ENCODE measurements around the gene ZNF91.
"Not testable (repeated sequence)": the region's sequence is repeated elsewhere in the genome, so short reads cannot be mapped to it uniquely, and the experiment has no call there.

ZNF91 gene

GRCh38 chr19:23366031-23366430 is 29.2 kb downstream of the ZNF91 start:
- WGBS (ENCODE audit: insufficient coverage), result 95% methylated on average over 8 of the region's 18 CpGs
- H3K27ac ChIP-seq (ENCODE audit: insufficient read depth in 1 of 2, low read depth in 1 of 2, low read length in 2 of 2, poor library complexity in 1 of 2, severe bottlenecking in 2 of 2); CTCF ChIA-PET; H3K4me3 ChIP-seq (ENCODE audit: control insufficient read depth in 1 of 7, extremely low read depth in 1 of 7, insufficient read depth in 4 of 7, low read depth in 2 of 7, low read length in 6 of 7); H3K27me3 ChIP-seq (replicated peaks in 2 of 5; ENCODE audit: control insufficient read depth in 4 of 5, insufficient read depth in 5 of 5, low read length in 4 of 5); H3K4me1 ChIP-seq (ENCODE audit: control extremely low read depth in 1 of 4, control insufficient read depth in 4 of 4, insufficient read depth in 4 of 4, low read length in 3 of 4); DNase-seq; POLR2A ChIA-PET: not testable (repeated sequence)
- H3K9me3 ChIP-seq (ENCODE audit: control extremely low read depth in 1 of 5, control insufficient read depth in 4 of 5, insufficient read depth in 2 of 5, low read depth in 1 of 5, low read length in 4 of 5), result peaks cover 9 to 73% (median 32%) of the 10 kb centered on the region in 5 experiments
- peaks cover 26 to 71% (median 45%) of the 10 kb centered on the region in 4 experiments for H3K36me3 ChIP-seq (ENCODE audit: control insufficient read depth in 4 of 4, insufficient read depth in 4 of 4, low read length in 3 of 4)

- ChIA-PET CTCF (no interaction called here), POLR2A (no interaction called here)
- Histone ChIP-seq H3K4me3 (ENCODE audit: control insufficient read depth in 1 of 7, extremely low read depth in 1 of 7, insufficient read depth in 4 of 7, low read depth in 2 of 7, low read length in 6 of 7) (no peak overlapping the region), H3K27ac (ENCODE audit: insufficient read depth in 1 of 2, low read depth in 1 of 2, low read length in 2 of 2, poor library complexity in 1 of 2, severe bottlenecking in 2 of 2) (no peak overlapping the region), H3K27me3 (replicated peaks in 2 of 5; ENCODE audit: control insufficient read depth in 4 of 5, insufficient read depth in 5 of 5, low read length in 4 of 5) (no peaks in the 10 kb centered on the region), H3K9me3 (ENCODE audit: control extremely low read depth in 1 of 5, control insufficient read depth in 4 of 5, insufficient read depth in 2 of 5, low read depth in 1 of 5, low read length in 4 of 5) (peaks cover 9 to 68% (median 28%) of the 10 kb centered on the region in 5 experiments), H3K4me1 (ENCODE audit: control extremely low read depth in 1 of 4, control insufficient read depth in 4 of 4, insufficient read depth in 4 of 4, low read length in 3 of 4) (no peaks in the 10 kb centered on the region), H3K36me3 (ENCODE audit: control insufficient read depth in 4 of 4, insufficient read depth in 4 of 4, low read length in 3 of 4) (peaks cover 19 to 63% (median 37%) of the 10 kb centered on the region in 4 experiments)
- no peak for DNase-seq
- no CpG with 5 or more reads among the region's 3 CpGs for WGBS (ENCODE audit: insufficient coverage)
These were observed 30.0 kb downstream of the ZNF91 start for GRCh38 chr19:23365222-23365621.

- peaks cover 20 to 73% (median 37%) of the 10 kb centered on the region in 5 experiments for H3K9me3 ChIP-seq (ENCODE audit: control extremely low read depth in 1 of 5, control insufficient read depth in 4 of 5, insufficient read depth in 2 of 5, low read depth in 1 of 5, low read length in 4 of 5)
- peaks cover 15 to 44% (median 23%) of the 10 kb centered on the region in 4 experiments for H3K36me3 ChIP-seq (ENCODE audit: control insufficient read depth in 4 of 4, insufficient read depth in 4 of 4, low read length in 3 of 4)
- CTCF ChIA-PET; H3K27ac ChIP-seq (ENCODE audit: insufficient read depth in 1 of 2, low read depth in 1 of 2, low read length in 2 of 2, poor library complexity in 1 of 2, severe bottlenecking in 2 of 2); H3K4me1 ChIP-seq (ENCODE audit: control extremely low read depth in 1 of 4, control insufficient read depth in 4 of 4, insufficient read depth in 4 of 4, low read length in 3 of 4); H3K4me3 ChIP-seq (ENCODE audit: control insufficient read depth in 1 of 7, extremely low read depth in 1 of 7, insufficient read depth in 4 of 7, low read depth in 2 of 7, low read length in 6 of 7); DNase-seq; H3K27me3 ChIP-seq (replicated peaks in 2 of 5; ENCODE audit: control insufficient read depth in 4 of 5, insufficient read depth in 5 of 5, low read length in 4 of 5); POLR2A ChIA-PET: not testable (repeated sequence)
- WGBS (ENCODE audit: insufficient coverage), result no CpG with 5 or more reads among the region's 1 CpG
These were observed 33.4 kb downstream of the ZNF91 start for GRCh38 chr19:23361843-23362242.

GRCh38 chr19:23351806-23352205 is 43.5 kb downstream of the ZNF91 start:
- peak overlapping the region in 1 of 7 experiments; percentile 19 for H3K4me3 ChIP-seq (ENCODE audit: control insufficient read depth in 1 of 7, extremely low read depth in 1 of 7, insufficient read depth in 4 of 7, low read depth in 2 of 7, low read length in 6 of 7)
- WGBS (ENCODE audit: insufficient coverage), result 93% methylated on average over 4 of the region's 4 CpGs
- H3K36me3 ChIP-seq (ENCODE audit: control insufficient read depth in 4 of 4, insufficient read depth in 4 of 4, low read length in 3 of 4), result peaks cover 9 to 68% (median 29%) of the 10 kb centered on the region in 4 experiments
- H3K27ac ChIP-seq (ENCODE audit: insufficient read depth in 1 of 2, low read depth in 1 of 2, low read length in 2 of 2, poor library complexity in 1 of 2, severe bottlenecking in 2 of 2), result no peak overlapping the region
- H3K27me3 ChIP-seq (replicated peaks in 2 of 5; ENCODE audit: control insufficient read depth in 4 of 5, insufficient read depth in 5 of 5, low read length in 4 of 5), result no peaks in the 10 kb centered on the region
- peaks cover 10 to 94% (median 66%) of the 10 kb centered on the region in 5 experiments for H3K9me3 ChIP-seq (ENCODE audit: control extremely low read depth in 1 of 5, control insufficient read depth in 4 of 5, insufficient read depth in 2 of 5, low read depth in 1 of 5, low read length in 4 of 5)
- CTCF ChIA-PET, result no interaction called here
- H3K4me1 ChIP-seq (ENCODE audit: control extremely low read depth in 1 of 4, control insufficient read depth in 4 of 4, insufficient read depth in 4 of 4, low read length in 3 of 4), result no peaks in the 10 kb centered on the region
- no peak for DNase-seq
- POLR2A ChIA-PET, result no interaction called here

GRCh38 chr19:23346696-23347095 is 48.6 kb downstream of the ZNF91 start:
- DNase-seq, result no peak
- ChIA-PET CTCF (no interaction called here), POLR2A (no interaction called here)
- Histone ChIP-seq H3K4me1 (ENCODE audit: control extremely low read depth in 1 of 4, control insufficient read depth in 4 of 4, insufficient read depth in 4 of 4, low read length in 3 of 4) (no peaks in the 10 kb centered on the region), H3K27me3 (replicated peaks in 2 of 5; ENCODE audit: control insufficient read depth in 4 of 5, insufficient read depth in 5 of 5, low read length in 4 of 5) (no peaks in the 10 kb centered on the region), H3K9me3 (ENCODE audit: control extremely low read depth in 1 of 5, control insufficient read depth in 4 of 5, insufficient read depth in 2 of 5, low read depth in 1 of 5, low read length in 4 of 5) (peaks cover 15 to 91% (median 68%) of the 10 kb centered on the region in 5 experiments), H3K4me3 (ENCODE audit: control insufficient read depth in 1 of 7, extremely low read depth in 1 of 7, insufficient read depth in 4 of 7, low read depth in 2 of 7, low read length in 6 of 7) (peak overlapping the region in 1 of 7 experiments; percentile 28), H3K27ac (ENCODE audit: insufficient read depth in 1 of 2, low read depth in 1 of 2, low read length in 2 of 2, poor library complexity in 1 of 2, severe bottlenecking in 2 of 2) (no peak overlapping the region), H3K36me3 (ENCODE audit: control insufficient read depth in 4 of 4, insufficient read depth in 4 of 4, low read length in 3 of 4) (peaks cover 21 to 83% (median 41%) of the 10 kb centered on the region in 4 experiments)
- over 99% methylated on average over 6 of the region's 7 CpGs for WGBS (ENCODE audit: insufficient coverage)

- WGBS (ENCODE audit: insufficient coverage), result 94% methylated on average over 4 of the region's 4 CpGs
- peaks cover 21 to 78% (median 37%) of the 10 kb centered on the region in 4 experiments for H3K36me3 ChIP-seq (ENCODE audit: control insufficient read depth in 4 of 4, insufficient read depth in 4 of 4, low read length in 3 of 4)
- no peak overlapping the region for H3K27ac ChIP-seq (ENCODE audit: insufficient read depth in 1 of 2, low read depth in 1 of 2, low read length in 2 of 2, poor library complexity in 1 of 2, severe bottlenecking in 2 of 2)
- H3K4me1 ChIP-seq (ENCODE audit: control extremely low read depth in 1 of 4, control insufficient read depth in 4 of 4, insufficient read depth in 4 of 4, low read length in 3 of 4), result no peaks in the 10 kb centered on the region
- no peak for DNase-seq
- CTCF ChIA-PET, result no interaction called here
- no peak overlapping the region for H3K4me3 ChIP-seq (ENCODE audit: control insufficient read depth in 1 of 7, extremely low read depth in 1 of 7, insufficient read depth in 4 of 7, low read depth in 2 of 7, low read length in 6 of 7)
- peaks cover 13 to 91% (median 66%) of the 10 kb centered on the region in 5 experiments for H3K9me3 ChIP-seq (ENCODE audit: control extremely low read depth in 1 of 5, control insufficient read depth in 4 of 5, insufficient read depth in 2 of 5, low read depth in 1 of 5, low read length in 4 of 5)
- POLR2A ChIA-PET, result no interaction called here
- H3K27me3 ChIP-seq (replicated peaks in 2 of 5; ENCODE audit: control insufficient read depth in 4 of 5, insufficient read depth in 5 of 5, low read length in 4 of 5), result no peaks in the 10 kb centered on the region
These were observed 49.4 kb downstream of the ZNF91 start for GRCh38 chr19:23345838-23346237.

GRCh38 chr19:23343434-23344010 is 51.7 kb downstream of the ZNF91 start:
- Histone ChIP-seq H3K36me3 (ENCODE audit: control insufficient read depth in 4 of 4, insufficient read depth in 4 of 4, low read length in 3 of 4) (peaks cover 16 to 75% (median 31%) of the 10 kb centered on the region in 4 experiments), H3K4me3 (ENCODE audit: control insufficient read depth in 1 of 7, extremely low read depth in 1 of 7, insufficient read depth in 4 of 7, low read depth in 2 of 7, low read length in 6 of 7) (no peak overlapping the region), H3K9me3 (ENCODE audit: control extremely low read depth in 1 of 5, control insufficient read depth in 4 of 5, insufficient read depth in 2 of 5, low read depth in 1 of 5, low read length in 4 of 5) (peaks cover 12 to 86% (median 52%) of the 10 kb centered on the region in 5 experiments), H3K27ac (ENCODE audit: insufficient read depth in 1 of 2, low read depth in 1 of 2, low read length in 2 of 2, poor library complexity in 1 of 2, severe bottlenecking in 2 of 2) (no peak overlapping the region), H3K27me3 (replicated peaks in 2 of 5; ENCODE audit: control insufficient read depth in 4 of 5, insufficient read depth in 5 of 5, low read length in 4 of 5) (no peaks in the 10 kb centered on the region), H3K4me1 (ENCODE audit: control extremely low read depth in 1 of 4, control insufficient read depth in 4 of 4, insufficient read depth in 4 of 4, low read length in 3 of 4) (no peaks in the 10 kb centered on the region)
- ChIA-PET CTCF (no interaction called here), POLR2A (interaction anchor here (0.6 kb wide), 1 partner anchor 348 kb away, joined by 3 read pairs; no protein-coding TSS in a partner anchor)
- WGBS (ENCODE audit: insufficient coverage), result 100% methylated on average over 3 of the region's 5 CpGs
- DNase-seq, result peak in 2 of 3 donors; percentile 20 to 55

All from common myeloid progenitor, CD34-positive (primary cell).